ENCODE measurements around the gene THSD4. TPM values are rescaled to one million over a fixed set of nuclear protein-coding genes. Genes with fewer than 3 reads are reported as not detected.

The THSD4 gene
- total RNA-seq, 1 experiment from 2014 or later: 65.4 TPM

GRCh38 chr15:71630475-71630809 lies 515.2 kb downstream of the THSD4 start:
- CTCF ChIA-PET: no interaction called here
- Histone ChIP-seq H3K9me3 (ENCODE audit: control insufficient read depth, insufficient read depth, low read depth, low read length) (no peaks in the 10 kb centered on the region), H3K27me3 (ENCODE audit: control insufficient read depth, insufficient read depth, low read length) (no peaks in the 10 kb centered on the region), H3K4me1 (ENCODE audit: control insufficient read depth, insufficient read depth, low read length) (no peaks in the 10 kb centered on the region; the same call in 1 of the 2 replicates), H3K4me3 (ENCODE audit: low read depth in 2 of 2, low read length in 2 of 2) (no peak overlapping the region), H3K36me3 (ENCODE audit: control insufficient read depth, insufficient read depth, low read length) (no peaks in the 10 kb centered on the region), H3K27ac (ENCODE audit: low read length) (no peak overlapping the region)
- no TSS peak for BruUV-seq (replicated peaks)
- TF ChIP-seq REST (IDR thresholded peaks at IDR 0.05; ENCODE audit: insufficient read depth in 1 of 2, low read depth in 2 of 2, low read length in 1 of 2): no peak
- no peak for DNase-seq (ENCODE audit: low read depth, low spot score)
- in situ Hi-C loops (cut with HindIII; ENCODE audit: low pct_unique_long_range_greater_than_20kb, low sequenced_read_pairs): no loop called here
- POLR2A ChIA-PET: no interaction called here
- no peak for ATAC-seq
- intact Hi-C loops (cut with micrococcal nuclease; ENCODE audit: unreplicated experiment): loop anchor here (5.0 kb wide), 1 partner anchor 53 kb away; no protein-coding TSS in a partner anchor

GRCh38 chr15:71632576-71633195 lies 517.4 kb downstream of the THSD4 start:
- ChIA-PET POLR2A (no interaction called here), CTCF (interaction anchor here (1.0 kb wide), 1 partner anchor 34 kb away, joined by 4 read pairs; no protein-coding TSS in a partner anchor)
- Histone ChIP-seq H3K27me3 (ENCODE audit: control insufficient read depth, insufficient read depth, low read length) (no peaks in the 10 kb centered on the region), H3K4me1 (ENCODE audit: control insufficient read depth, insufficient read depth, low read length) (no peaks in the 10 kb centered on the region; the same call in 1 of the 2 replicates), H3K36me3 (ENCODE audit: control insufficient read depth, insufficient read depth, low read length) (no peaks in the 10 kb centered on the region), H3K9me3 (ENCODE audit: control insufficient read depth, insufficient read depth, low read depth, low read length) (no peaks in the 10 kb centered on the region), H3K27ac (ENCODE audit: low read length) (no peak overlapping the region), H3K4me3 (ENCODE audit: low read depth in 2 of 2, low read length in 2 of 2) (no peak overlapping the region)
- no peak for TF ChIP-seq POLR2AphosphoS5 (IDR thresholded peaks at IDR 0.05; ENCODE audit: low read depth, low read length)
- TF ChIP-seq SIN3A (IDR thresholded peaks at IDR 0.05; ENCODE audit: borderline replicate concordance, insufficient read depth, low read depth, low read length): no peak
- no peak for TF ChIP-seq CTCF (IDR thresholded peaks at IDR 0.05)
- TF ChIP-seq REST (IDR thresholded peaks at IDR 0.05; ENCODE audit: insufficient read depth in 1 of 2, low read depth in 2 of 2, low read length in 1 of 2): no peak
- TF ChIP-seq TCF7L2 (IDR thresholded peaks at IDR 0.05; ENCODE audit: low read depth, low read length): no peak
- intact Hi-C loops (cut with micrococcal nuclease; ENCODE audit: unreplicated experiment): loop anchor here (5.0 kb wide), 1 partner anchor 55 kb away; no protein-coding TSS in a partner anchor
- DNase-seq (ENCODE audit: low read depth, low spot score) (no peak), ATAC-seq (no peak)
- BruUV-seq (replicated peaks): no TSS peak
- in situ Hi-C loops (cut with HindIII; ENCODE audit: low pct_unique_long_range_greater_than_20kb, low sequenced_read_pairs): no loop called here
